GM12878 (cell line): ENCODE measurements around the gene TMEM135. TPM values are rescaled to one million over a fixed set of nuclear protein-coding genes. Genes with fewer than 3 reads are reported as not detected.

Experiments used
- BHLHE40 ChIP-seq, 2 experiments: fragments of 450-650 bp in 1 of 2; IDR thresholded peaks; 2 replicates each; pipeline ENCODE4 v1.6.1; 2011 to 2017; ENCODE audit warnings: low read depth in 2 of 2, borderline replicate concordance in 1 of 2, improper control_type of control experiment in 1 of 2, low read length in 1 of 2, mild to moderate bottlenecking in 1 of 2
- CEBPZ ChIP-seq: fragments of 150-350 bp; IDR thresholded peaks from 2 replicates; pipeline ENCODE4 v1.6.1; 2016; ENCODE audit warnings: low read depth, low read length
- NR2C2 ChIP-seq: IDR thresholded peaks from 2 replicates; pipeline ENCODE4 v1.6.1; 2011; ENCODE audit warnings: borderline replicate concordance, low read depth; ENCODE audit not compliant: control insufficient read depth, insufficient read length
- PAX5 ChIP-seq: IDR thresholded peaks from 2 replicates; pipeline ENCODE4 v1.6.1; 2011; ENCODE audit warnings: low read depth, low read length, borderline replicate concordance
- RFX5 ChIP-seq: IDR thresholded peaks from 2 replicates; pipeline ENCODE4 v1.6.1; 2011; ENCODE audit warnings: low read depth, low read length, improper control_type of control experiment
- SIX5 ChIP-seq: IDR thresholded peaks from 2 replicates; pipeline ENCODE4 v1.6.1; 2011; ENCODE audit warnings: mild to moderate bottlenecking, low read depth, low read length, moderate library complexity; ENCODE audit not compliant: severe bottlenecking
- ZBTB40 ChIP-seq: fragments of 450-650 bp; IDR thresholded peaks from 2 replicates; pipeline ENCODE4 v1.6.1; 2016; ENCODE audit warnings: mild to moderate bottlenecking, moderate library complexity, borderline replicate concordance
- ZNF274 ChIP-seq: IDR thresholded peaks from one replicate; pipeline ENCODE4 v1.8.0; 2011; ENCODE audit not compliant: insufficient read length, insufficient read depth
- polyA plus RNA-seq, 11 experiments: library from polyadenylated mRNA; depleted of rRNA in 4 of 11; unstranded in 6 of 11; stranded (reverse) in 5 of 11; fragments of >200 nt; fragmentation: Nextera tagmentation in 4 of 11; fragmentation: Illumina TruSeq in 1 of 11; extraction: Ambion mirVana in 4 of 11; extraction: Trizol in 1 of 11; gene quantifications; 1 replicate in 1 of 11; 2 replicates in 10 of 11; pipeline versions ENCODE4 v1.2.1 to v1.2.3, GENCODE V29; 2011 to 2016; ENCODE audit warnings: inconsistent platforms in 2 of 11, missing spikeins in 2 of 11, low read depth in 1 of 11
- total RNA-seq, 4 experiments: library from RNA; depleted of rRNA in 3 of 4; stranded (reverse); fragments of >200 nt in 3 of 4; fragmentation: Illumina TruSeq in 1 of 4; extraction: Trizol in 1 of 4; gene quantifications; 2 replicates each; pipeline versions ENCODE4 v1.2.1 to v1.2.3, GENCODE V29; 2013 to 2021

Gene TMEM135
- total and polyA plus RNA-seq, 10 of the 15 experiments (the other 5 are each of a cell fraction or from before 2014, with no cell fraction given): 7.2 to 117 (median 12.9) TPM

- no peak for TF ChIP-seq CEBPZ
- no peak for TF ChIP-seq ZNF274
- TF ChIP-seq BHLHE40 (IDR thresholded peaks at IDR 0.05; ENCODE audit: borderline replicate concordance in 1 of 2, low read depth in 2 of 2, low read length in 1 of 2): no peak
- no peak for TF ChIP-seq ZBTB40
- no peak for TF ChIP-seq SIX5
- TF ChIP-seq NR2C2: no peak
- TF ChIP-seq PAX5: no peak
- no peak for TF ChIP-seq RFX5
These were observed 89.4 kb downstream of the TMEM135 start (continued) for GRCh38 chr11:87127101-87127500.
